GM10248 (cell line): ENCODE measurements around the gene SYT4.

Source experiments
- CTCF ChIA-PET: fragments of 300-600 bp; sonication (Branson Sonifier 250); formaldehyde crosslinking; extraction: SDS; loops from one replicate; lab custom pipeline; 2021; ENCODE audit warnings: antibody characterized with exemption; lab: Yijun Ruan, JAX
- POLR2A ChIA-PET: fragments of 350-650 bp; sonication (Branson Sonifier 250); formaldehyde crosslinking; extraction: SDS; loops from one replicate; lab custom pipeline; 2020; ENCODE audit warnings: antibody characterized with exemption; lab: Yijun Ruan, JAX
- DNase-seq: peaks from one replicate; pipeline ENCODE4 v3.0.0; 2012; ENCODE audit errors: extremely low spot score
- TF ChIP-seq, protein P1 (sequence below): IDR thresholded peaks from 2 replicates; pipeline ENCODE4 v1.5.1; 2012; ENCODE audit warnings: mild to moderate bottlenecking, low read depth; ENCODE audit errors: extremely low read depth, missing control alignments, control extremely low read depth

Gene SYT4

DNA sequence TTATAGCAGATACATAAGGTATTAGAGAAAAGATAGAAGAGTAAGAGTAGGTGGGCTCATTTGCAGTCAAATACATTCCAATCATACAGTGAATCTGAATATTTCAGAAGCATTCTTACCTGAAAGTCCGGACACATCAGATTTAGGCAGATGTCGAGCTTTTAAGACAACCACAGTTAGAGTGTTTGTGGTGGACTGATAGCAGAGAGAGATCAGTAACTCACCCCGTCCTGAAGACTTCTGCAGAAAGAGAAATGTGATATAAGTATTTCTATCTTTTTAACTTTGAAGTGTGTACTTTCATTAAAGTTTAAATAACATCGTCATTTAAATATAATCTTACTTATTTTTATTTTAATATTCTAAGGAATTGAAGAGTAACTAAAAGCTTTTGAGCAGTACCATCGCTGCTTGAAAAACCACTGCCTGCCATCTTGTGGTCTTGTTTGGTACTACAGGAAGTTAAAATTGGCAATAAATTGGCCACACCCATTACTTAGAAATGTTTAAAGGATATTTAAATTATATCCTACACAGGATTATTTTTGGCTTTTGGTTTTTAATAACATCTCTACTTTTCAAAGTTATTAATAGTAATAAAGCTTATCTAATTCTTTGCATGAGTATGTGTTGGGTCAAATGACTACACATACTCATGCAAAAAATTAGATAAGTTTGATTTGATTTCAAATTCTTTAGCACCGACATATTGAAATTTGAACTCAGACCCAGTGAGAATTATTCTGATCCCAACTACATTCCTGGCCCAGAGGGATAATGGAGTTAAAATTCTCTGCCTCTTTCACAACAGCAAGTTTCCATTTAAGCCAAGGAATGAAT is 5.5 kb downstream of the SYT4 start:
- CTCF ChIA-PET: interaction anchor here (0.8 to 6.0 kb wide), 29 partner anchors 9 to 1220 kb away, joined by 3 to 77 read pairs (median 5); no protein-coding TSS in a partner anchor
- TF ChIP-seq, protein P1, sequence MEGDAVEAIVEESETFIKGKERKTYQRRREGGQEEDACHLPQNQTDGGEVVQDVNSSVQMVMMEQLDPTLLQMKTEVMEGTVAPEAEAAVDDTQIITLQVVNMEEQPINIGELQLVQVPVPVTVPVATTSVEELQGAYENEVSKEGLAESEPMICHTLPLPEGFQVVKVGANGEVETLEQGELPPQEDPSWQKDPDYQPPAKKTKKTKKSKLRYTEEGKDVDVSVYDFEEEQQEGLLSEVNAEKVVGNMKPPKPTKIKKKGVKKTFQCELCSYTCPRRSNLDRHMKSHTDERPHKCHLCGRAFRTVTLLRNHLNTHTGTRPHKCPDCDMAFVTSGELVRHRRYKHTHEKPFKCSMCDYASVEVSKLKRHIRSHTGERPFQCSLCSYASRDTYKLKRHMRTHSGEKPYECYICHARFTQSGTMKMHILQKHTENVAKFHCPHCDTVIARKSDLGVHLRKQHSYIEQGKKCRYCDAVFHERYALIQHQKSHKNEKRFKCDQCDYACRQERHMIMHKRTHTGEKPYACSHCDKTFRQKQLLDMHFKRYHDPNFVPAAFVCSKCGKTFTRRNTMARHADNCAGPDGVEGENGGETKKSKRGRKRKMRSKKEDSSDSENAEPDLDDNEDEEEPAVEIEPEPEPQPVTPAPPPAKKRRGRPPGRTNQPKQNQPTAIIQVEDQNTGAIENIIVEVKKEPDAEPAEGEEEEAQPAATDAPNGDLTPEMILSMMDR: peak; percentile 81
- DNase-seq: peak; percentile 17
- POLR2A ChIA-PET: no interaction called here

DNA sequence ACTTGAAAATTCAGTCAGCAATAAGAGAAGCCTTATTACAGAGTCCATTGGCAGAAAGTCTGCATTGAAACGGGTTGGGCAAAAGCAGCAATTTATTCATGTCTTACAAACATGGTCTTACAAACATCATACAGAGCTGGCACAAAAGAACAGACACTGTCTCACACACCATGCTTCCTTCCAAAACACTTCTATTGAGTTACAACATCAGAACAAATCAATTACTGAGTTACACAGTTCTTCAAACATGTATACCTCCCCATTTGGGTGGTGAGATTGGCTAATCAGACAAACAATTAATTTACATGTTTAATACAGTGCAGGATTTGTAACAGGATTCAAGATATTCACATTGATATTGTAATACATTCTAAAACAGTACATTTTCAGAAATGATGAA is 9.5 kb downstream of the SYT4 start:
- CTCF ChIA-PET: interaction anchor here (1.0 kb wide), 1 partner anchor 1153 kb away, joined by 4 read pairs; no protein-coding TSS in a partner anchor
- POLR2A ChIA-PET: no interaction called here
- TF ChIP-seq, protein P1: no peak
- no peak for DNase-seq

DNA sequence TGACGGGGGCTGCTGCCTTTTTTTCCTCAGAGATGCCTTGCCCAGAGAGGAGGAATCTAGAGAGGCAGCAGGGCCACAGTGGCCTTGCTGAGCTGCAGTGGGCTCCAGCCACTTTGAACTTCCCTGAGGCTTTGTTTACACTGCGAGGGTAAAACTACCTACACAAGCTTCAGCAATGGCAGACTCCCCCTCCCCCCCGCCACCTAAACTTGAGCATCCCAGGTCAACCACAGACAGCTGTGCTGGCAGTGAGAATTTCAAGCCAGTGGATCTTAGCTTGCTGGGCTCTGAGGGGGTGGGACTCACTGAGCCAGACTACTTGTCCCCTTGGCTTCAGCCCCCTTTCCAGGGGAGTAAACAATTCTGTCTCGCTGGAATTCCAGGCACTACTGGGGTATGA is 11.8 kb downstream of the SYT4 start:
- DNase-seq: no peak
- TF ChIP-seq, protein P1: no peak
- POLR2A ChIA-PET: no interaction called here
- CTCF ChIA-PET: interaction anchor here (1.1 to 1.6 kb wide), 2 partner anchors 1151 to 1212 kb away, joined by 3 to 4 read pairs; no protein-coding TSS in a partner anchor

DNA sequence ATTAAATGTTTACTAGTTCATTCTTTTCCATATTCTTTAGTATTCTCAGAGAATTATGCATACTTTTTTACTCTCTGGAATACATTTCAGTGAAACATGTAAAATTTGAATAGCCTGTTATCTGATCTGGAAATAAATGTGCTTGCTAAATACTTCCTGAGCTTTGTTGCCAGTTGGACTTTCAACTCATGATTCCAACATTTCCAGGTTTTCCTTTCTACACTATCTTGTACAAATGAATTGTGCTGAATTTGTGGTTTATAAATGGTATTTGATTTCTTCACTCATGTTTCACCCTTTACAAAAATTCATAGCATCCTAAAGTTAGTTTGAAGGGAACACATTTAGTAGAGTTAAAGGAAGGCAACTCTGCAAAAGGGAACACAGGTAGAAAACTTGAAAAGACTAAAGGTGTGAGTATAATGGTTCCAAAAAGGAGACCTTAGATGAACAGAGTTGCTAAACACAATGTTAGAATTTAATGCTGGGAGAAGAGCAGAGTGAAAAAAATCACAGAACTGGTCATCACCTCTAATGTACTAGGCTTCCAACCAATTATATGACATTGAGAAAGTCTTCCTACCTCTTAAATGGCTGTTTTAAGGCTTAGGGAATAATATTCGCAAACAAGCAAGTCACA is 28.6 kb downstream of the SYT4 start:
- TF ChIP-seq, protein P1: no peak
- ChIA-PET POLR2A (no interaction called here), CTCF (interaction anchor here (1.1 to 1.6 kb wide), 2 partner anchors 9 to 1134 kb away, joined by 3 to 4 read pairs; no protein-coding TSS in a partner anchor)
- DNase-seq: no peak

DNA sequence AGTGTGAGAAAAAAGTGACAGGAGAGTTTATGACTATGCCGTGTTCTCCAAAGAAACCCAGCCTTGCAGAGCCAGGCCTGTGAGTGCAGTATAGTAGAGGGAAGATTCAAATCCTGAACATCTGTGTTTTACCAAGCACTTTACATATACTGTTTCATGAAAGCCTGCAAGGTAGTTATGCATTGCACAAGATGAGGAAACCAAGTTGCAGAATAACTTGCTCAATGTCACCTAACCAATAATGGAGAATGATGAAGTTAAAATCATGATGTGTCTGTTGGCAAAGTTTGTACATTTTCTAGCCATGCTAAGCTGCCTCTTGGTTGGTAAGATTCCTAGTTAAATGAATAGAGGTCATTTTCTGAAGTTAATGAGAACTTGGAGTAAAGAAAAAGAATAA is 29.3 kb downstream of the SYT4 start:
- CTCF ChIA-PET: interaction anchor here (1.1 to 1.6 kb wide), 2 partner anchors 10 to 1133 kb away, joined by 3 to 4 read pairs; no protein-coding TSS in a partner anchor
- TF ChIP-seq, protein P1: no peak
- POLR2A ChIA-PET: no interaction called here
- no peak for DNase-seq

DNA sequence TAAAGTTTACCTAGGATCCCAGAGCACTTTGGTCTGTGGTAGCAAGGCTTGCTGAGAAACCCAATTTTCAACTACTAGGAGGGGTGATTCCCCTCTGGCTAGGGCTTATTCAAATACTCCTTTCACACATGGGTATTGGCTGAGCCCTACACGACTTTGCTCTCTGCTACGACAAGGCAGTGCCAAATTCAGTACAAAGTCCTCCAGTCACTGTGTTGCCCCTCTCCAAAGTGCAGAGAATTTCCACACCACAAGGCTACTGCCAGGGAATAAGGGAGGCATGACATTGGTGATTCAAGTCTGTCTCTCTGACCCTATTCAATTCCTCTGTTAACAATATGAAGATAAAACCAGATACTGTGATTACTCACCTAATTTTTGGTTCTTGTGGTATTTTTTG is 38.9 kb downstream of the SYT4 start:
- TF ChIP-seq, protein P1: no peak
- ChIA-PET POLR2A (no interaction called here), CTCF (no interaction called here)
- DNase-seq: no peak
